ENCODE data around the gene MT1E. TPM values are rescaled to one million over a fixed set of nuclear protein-coding genes. Genes with fewer than 3 reads are reported as not detected.

Gene MT1E
- total RNA-seq, 1 experiment from 2014 or later: 25.9 TPM

- Mint-ChIP-seq H3K4me1 (peaks cover 6 to 13% of the 10 kb centered on the region in 2 experiments), H3K27me3 (ENCODE audit: low read depth) (peaks cover 82% of the 10 kb centered on the region), H3K36me3 (ENCODE audit: insufficient read depth in 1 of 3, low read depth in 3 of 3) (no peaks in the 10 kb centered on the region), H3K27ac (no peak overlapping the region), H3K4me3 (no peak overlapping the region), H3K9me3 (no peaks in the 10 kb centered on the region; a peak in 2 of 5 replicates)
- WGBS (ENCODE audit: extremely low coverage, insufficient read length, low lambda C conversion rate): no CpG with 5 or more reads among the region's 4 CpGs
- Histone ChIP-seq H3K4me1 (ENCODE audit: insufficient read depth, low read length) (no peaks in the 10 kb centered on the region), H3K79me1 (ENCODE audit: insufficient read depth, low read depth, low read length, poor library complexity, severe bottlenecking) (no peaks in the 10 kb centered on the region), H4K20me1 (ENCODE audit: control insufficient read depth, insufficient read depth, insufficient read length) (peaks cover 3% of the 10 kb centered on the region), H3K23ac (ENCODE audit: insufficient read length, low read depth, low read length) (no peak overlapping the region), H3K79me2 (ENCODE audit: insufficient read depth, low read length) (no peaks in the 10 kb centered on the region), H2BK120ac (ENCODE audit: low read depth, low read length, poor library complexity, severe bottlenecking) (no peak overlapping the region), H2AFZ (ENCODE audit: low read length) (no peak overlapping the region), H3K56ac (ENCODE audit: insufficient read length, low read depth, low read length) (no peak overlapping the region), H2BK12ac (ENCODE audit: insufficient read length, low read depth, low read length) (no peak overlapping the region), H4K5ac (ENCODE audit: insufficient read length, low read depth, low read length) (no peak overlapping the region), H3K18ac (ENCODE audit: insufficient read length, low read depth, low read length) (no peak overlapping the region), H2BK15ac (ENCODE audit: low read depth, low read length) (no peak overlapping the region), H3K27ac (ENCODE audit: insufficient read length, low read depth, low read length) (no peak overlapping the region), H3K4me2 (ENCODE audit: insufficient read depth, insufficient read length, low read length) (no peak overlapping the region), H4K8ac (replicated peaks; ENCODE audit: insufficient read length, low read depth, low read length) (no peak overlapping the region), H3K23me2 (ENCODE audit: insufficient read length, low read depth, low read length, poor library complexity, severe bottlenecking) (peaks cover 8% of the 10 kb centered on the region), H3K9ac (ENCODE audit: extremely low read depth, insufficient read length, low read length) (no peak overlapping the region), H3K27me3 (ENCODE audit: insufficient read depth, low read length) (peaks cover 25% of the 10 kb centered on the region; the same call in 1 of the 2 replicates), H4K91ac (ENCODE audit: insufficient read length, low read depth, low read length) (no peak overlapping the region), H2AK5ac (ENCODE audit: insufficient read length, low read length) (no peak overlapping the region), H2BK5ac (ENCODE audit: insufficient read length, low read length) (no peak overlapping the region), H3T11ph (ENCODE audit: low read length) (no peak overlapping the region), H3K4ac (ENCODE audit: low read depth, low read length) (no peak overlapping the region), H2BK20ac (ENCODE audit: low read depth, low read length, poor library complexity, severe bottlenecking) (no peak overlapping the region), H3K9me3 (ENCODE audit: control insufficient read depth, low read depth, low read length) (no peaks in the 10 kb centered on the region), H3K14ac (ENCODE audit: insufficient read depth, low read length) (no peak overlapping the region)
- no peak for DNase-seq
- TF ChIP-seq, protein P1, sequence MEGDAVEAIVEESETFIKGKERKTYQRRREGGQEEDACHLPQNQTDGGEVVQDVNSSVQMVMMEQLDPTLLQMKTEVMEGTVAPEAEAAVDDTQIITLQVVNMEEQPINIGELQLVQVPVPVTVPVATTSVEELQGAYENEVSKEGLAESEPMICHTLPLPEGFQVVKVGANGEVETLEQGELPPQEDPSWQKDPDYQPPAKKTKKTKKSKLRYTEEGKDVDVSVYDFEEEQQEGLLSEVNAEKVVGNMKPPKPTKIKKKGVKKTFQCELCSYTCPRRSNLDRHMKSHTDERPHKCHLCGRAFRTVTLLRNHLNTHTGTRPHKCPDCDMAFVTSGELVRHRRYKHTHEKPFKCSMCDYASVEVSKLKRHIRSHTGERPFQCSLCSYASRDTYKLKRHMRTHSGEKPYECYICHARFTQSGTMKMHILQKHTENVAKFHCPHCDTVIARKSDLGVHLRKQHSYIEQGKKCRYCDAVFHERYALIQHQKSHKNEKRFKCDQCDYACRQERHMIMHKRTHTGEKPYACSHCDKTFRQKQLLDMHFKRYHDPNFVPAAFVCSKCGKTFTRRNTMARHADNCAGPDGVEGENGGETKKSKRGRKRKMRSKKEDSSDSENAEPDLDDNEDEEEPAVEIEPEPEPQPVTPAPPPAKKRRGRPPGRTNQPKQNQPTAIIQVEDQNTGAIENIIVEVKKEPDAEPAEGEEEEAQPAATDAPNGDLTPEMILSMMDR (conservative IDR thresholded peaks at IDR 0.05): no peak
Observed at GRCh38 chr16:56591377-56592060, 34.1 kb upstream of the MT1E start.

Data from H9 (cell line).